Embryonic facial prominence (tissue), 1 donor: Measurements from ENCODE around the gene PRR33.
"Not testable (repeated sequence)": the region's sequence is repeated elsewhere in the genome, so short reads cannot be mapped to it uniquely, and the experiment has no call there.

Experiments used
- DNase-seq: peaks from one replicate; pipeline ENCODE4 v3.0.0-alpha.2; 2016; ENCODE audit errors: extremely low spot score

The PRR33 gene

DNA sequence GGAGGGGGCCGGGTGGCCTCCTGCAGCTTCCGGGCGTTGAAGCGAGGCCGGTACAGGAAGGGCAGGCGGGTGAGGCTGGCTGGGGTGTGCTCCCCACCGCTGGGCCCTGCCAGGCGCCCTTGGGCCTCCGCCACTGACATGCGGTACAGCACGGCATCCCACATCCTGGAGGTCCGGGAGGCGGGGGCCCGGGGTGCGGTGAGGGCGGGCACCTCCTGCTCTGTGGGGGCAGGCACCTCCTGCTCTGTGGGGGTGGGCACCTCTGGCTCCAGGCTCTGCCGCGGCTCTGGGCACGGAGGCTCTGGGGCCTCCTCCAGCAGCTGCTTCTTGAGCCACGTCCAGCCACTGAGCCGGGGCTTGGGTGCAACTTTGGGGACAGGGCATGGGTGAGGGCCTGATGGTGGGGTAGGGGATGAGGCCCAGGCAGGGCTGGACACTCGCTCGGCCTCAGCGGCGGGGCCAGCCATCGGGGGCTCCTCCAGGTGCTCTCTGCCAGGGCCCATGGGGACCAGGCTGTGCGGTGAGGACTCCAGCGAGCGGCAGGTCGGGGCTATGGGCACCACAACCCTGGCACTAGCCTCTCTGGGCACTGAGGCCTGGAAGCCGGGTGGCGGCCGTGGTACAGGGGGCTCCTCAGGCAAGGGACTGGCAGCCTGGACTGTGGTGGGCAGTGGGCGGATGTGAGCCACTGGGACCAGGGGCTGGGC, 2.3 kb downstream of the PRR33 start:
- no peak for DNase-seq

DNA sequence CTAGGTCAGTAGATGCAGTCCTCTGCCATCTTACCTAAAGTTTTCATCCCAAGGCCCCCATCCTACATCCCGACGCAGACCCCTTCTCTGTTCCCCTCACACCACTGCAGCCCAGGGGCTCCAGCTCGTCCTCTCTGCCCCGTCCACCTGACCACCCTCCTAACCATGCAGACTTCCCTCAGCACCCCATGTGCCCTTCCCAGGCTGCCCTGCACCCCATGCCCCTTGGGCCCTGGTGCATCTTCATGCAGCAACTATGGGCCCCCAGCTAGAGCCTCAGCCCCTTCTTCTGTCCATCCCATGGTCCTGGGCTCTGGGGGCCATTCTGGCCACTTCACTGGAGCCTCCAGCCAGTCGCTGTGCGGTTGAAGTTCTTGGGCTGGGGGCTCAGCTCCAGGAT, 2.9 kb downstream of the PRR33 start:
- DNase-seq = no peak

GRCh38 chr11:1888347-1888753, 3.3 kb downstream of the PRR33 start:
- DNase-seq = no peak

- DNase-seq = no peak
Measured at GRCh38 chr11:1887451-1888346, 4.0 kb downstream of the PRR33 start.

GRCh38 chr11:1886551-1886950, 5.1 kb downstream of the PRR33 start:
- DNase-seq = not testable (repeated sequence)

GRCh38 chr11:1884303-1884700, 7.4 kb downstream of the PRR33 start:
- no peak for DNase-seq

GRCh38 chr11:1883346-1884302, 8.1 kb downstream of the PRR33 start:
- DNase-seq = no peak

GRCh38 chr11:1882265-1883238, 9.1 kb downstream of the PRR33 start:
- peak; percentile 53 for DNase-seq

- DNase-seq = peak; percentile 69
Measured at GRCh38 chr11:1881442-1882264, 10.0 kb downstream of the PRR33 start.

- no peak for DNase-seq
Measured at GRCh38 chr11:1880746-1881441, 10.8 kb downstream of the PRR33 start.

- no peak for DNase-seq
Measured at GRCh38 chr11:1879941-1880720, 11.6 kb downstream of the PRR33 start.

DNA sequence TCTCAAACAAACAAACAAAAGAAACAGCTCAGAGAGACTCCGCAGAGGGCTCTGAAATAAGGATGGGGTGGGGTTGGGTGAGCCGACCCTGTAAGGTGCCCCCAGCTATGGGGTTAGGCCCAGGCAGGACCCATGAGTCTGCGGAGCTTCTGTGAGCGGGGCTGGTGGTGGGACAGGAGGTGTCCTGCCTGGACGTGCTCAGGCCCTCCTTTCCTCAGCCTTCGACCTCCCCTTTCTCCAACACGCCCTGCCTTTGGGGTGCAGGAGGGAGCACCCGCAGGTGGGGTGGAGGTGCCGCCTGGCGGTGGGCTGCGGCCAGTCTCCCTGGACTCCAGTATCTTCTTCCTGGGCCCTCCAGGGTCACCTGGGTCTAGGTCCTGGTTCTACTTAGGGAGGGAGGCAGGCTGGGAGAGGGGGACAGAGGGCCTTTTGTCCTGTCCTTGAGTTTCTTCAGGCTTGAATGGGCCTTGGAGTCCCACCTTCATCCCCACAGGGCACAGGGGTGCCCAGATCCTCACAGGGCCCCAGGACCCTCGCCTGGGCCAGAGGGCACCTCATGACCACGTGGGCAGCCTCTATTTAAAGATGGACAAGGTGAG, 12.3 kb downstream of the PRR33 start:
- DNase-seq = no peak

- DNase-seq = no peak
Measured at GRCh38 chr11:1878137-1879031, 13.3 kb downstream of the PRR33 start.

DNA sequence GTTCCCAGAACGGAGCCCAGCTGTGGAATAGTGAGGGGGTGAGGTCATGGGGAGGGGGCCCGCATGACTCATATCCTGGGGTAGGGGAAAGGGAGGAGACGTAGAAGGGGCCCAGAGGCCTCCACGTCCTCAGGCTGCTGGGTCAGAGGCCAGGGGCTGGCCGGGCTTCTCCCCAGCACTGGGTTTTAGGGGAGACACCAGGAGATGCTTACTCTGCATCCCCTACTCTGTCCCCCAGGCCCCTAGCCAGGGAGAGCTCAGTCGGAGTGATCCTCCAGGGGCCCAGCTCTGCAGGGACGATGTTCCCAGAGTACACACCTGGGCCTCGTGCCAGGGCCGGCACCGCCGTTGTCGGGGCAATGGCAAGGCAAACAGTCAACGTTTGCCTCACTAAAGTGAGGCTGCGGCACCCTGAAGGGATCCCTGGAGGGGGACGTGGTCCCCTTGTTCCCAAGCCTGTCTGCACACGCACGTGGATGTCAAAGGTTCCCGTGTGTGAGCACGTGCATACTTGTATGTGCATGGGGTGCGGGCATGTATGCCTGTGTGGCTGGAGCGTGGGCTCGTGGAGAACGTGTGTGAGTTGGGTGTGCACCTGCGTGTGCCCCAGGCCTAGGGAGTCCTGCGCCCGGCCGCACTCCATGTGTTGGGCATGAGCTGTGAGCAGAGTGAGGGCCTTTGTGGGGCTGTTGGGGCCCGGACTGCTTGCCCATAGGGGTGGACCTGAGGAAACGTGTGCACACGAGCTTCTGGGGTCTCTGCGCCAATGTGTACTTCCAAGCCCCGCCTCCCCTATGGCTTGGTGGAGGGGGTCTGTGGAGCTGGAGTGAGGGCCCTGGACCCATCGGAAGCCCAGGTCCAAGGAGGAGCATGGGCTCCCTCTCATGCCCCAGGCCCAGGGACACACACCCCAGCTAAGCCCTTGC, 14.2 kb downstream of the PRR33 start:
- no peak for DNase-seq

DNA sequence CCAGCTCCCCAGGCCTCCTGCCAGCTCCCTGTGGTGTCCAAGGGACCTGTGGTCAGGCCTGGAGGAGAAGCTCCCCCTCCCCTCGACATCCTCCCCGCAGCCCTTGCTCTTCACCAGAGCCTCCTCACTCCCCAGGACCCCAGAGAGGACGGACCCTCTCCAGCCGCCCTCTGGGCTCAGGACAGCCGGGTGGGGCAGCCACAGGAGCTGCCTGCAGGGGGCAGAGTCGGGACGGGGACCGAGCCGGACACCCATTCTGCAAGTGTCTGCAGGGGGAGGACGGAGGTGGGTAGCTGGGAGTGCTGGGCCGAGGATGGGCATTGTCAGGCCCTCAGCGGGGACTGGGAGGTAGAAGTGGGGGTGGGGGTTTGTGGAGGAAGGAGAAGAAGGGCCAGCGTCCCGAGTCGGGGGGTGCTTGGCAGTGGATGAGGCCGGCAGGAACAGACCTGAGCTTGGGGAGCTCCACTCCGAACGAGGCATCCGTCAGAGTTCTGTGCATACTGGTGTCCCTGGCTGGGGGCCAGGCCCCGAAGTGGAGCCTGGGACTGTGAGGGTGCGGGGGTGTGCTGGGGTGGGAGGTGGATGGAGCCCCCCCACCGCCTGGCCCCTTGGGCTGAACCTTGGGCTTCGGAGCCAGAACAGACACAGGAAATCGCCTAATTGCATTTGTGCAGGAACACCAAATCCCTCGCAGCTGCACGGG, 15.2 kb downstream of the PRR33 start:
- no peak for DNase-seq
